Hepatocyte (in vitro differentiated cells): ENCODE measurements around the gene KCNMA1. TPM values are rescaled to one million over a fixed set of nuclear protein-coding genes. Genes with fewer than 3 reads are reported as not detected.

ENCODE experiments used
- DNase-seq: peaks from one replicate; pipeline ENCODE4 v3.0.0-alpha.2; 2016; ENCODE audit warnings: low spot score
- H2AFZ ChIP-seq: fragments of 200-600 bp; sonication (generic); 2 replicates; pipeline ENCODE4 v1.6.0; 2016; ENCODE audit warnings: antibody characterized with exemption, mild to moderate bottlenecking
- H3K27ac ChIP-seq: fragments of 200-600 bp; sonication (generic); 2 replicates; pipeline ENCODE4 v1.5.1; 2016; ENCODE audit warnings: mild to moderate bottlenecking
- H3K27me3 ChIP-seq: fragments of 200-600 bp; sonication (generic); 2 replicates; pipeline ENCODE4 v1.6.1; 2016
- H3K36me3 ChIP-seq: fragments of 200-600 bp; sonication (generic); replicated peaks from 2 replicates; pipeline ENCODE4 v1.5.1; 2016; ENCODE audit warnings: low read depth; ENCODE audit not compliant: insufficient read depth
- H3K4me1 ChIP-seq: fragments of 200-600 bp; sonication (generic); 2 replicates; pipeline ENCODE4 v1.5.1; 2016; ENCODE audit warnings: mild to moderate bottlenecking, moderate library complexity; ENCODE audit not compliant: insufficient read depth
- H3K4me2 ChIP-seq: fragments of 200-600 bp; sonication (generic); 2 replicates; pipeline ENCODE4 v1.6.0; 2016
- H3K4me3 ChIP-seq: fragments of 200-600 bp; sonication (generic); 2 replicates; pipeline ENCODE4 v1.5.1; 2016; ENCODE audit warnings: mild to moderate bottlenecking
- H3K79me2 ChIP-seq: fragments of 200-600 bp; sonication (generic); 2 replicates; pipeline ENCODE4 v1.6.0; 2017; ENCODE audit warnings: mild to moderate bottlenecking
- H3K9me2 ChIP-seq: fragments of 200-600 bp; sonication (generic); replicated peaks from 2 replicates; pipeline ENCODE4 v1.6.0; 2017; ENCODE audit warnings: mild to moderate bottlenecking; ENCODE audit not compliant: insufficient read depth
- H3K9me3 ChIP-seq: fragments of 200-600 bp; sonication (generic); 2 replicates; pipeline ENCODE4 v1.5.1; 2016; ENCODE audit warnings: low read depth, mild to moderate bottlenecking
- H4K20me1 ChIP-seq: fragments of 200-600 bp; sonication (generic); 2 replicates; pipeline ENCODE4 v1.6.0; 2016; ENCODE audit warnings: mild to moderate bottlenecking; ENCODE audit not compliant: insufficient read depth, poor library complexity, severe bottlenecking
- CTCF ChIP-seq: fragments of 200-600 bp; sonication (generic); IDR thresholded peaks from 2 replicates; pipeline ENCODE4 v1.5.1; 2016; ENCODE audit warnings: antibody characterized with exemption, mild to moderate bottlenecking; ENCODE audit not compliant: poor library complexity
- EZH2 ChIP-seq: fragments of 200-600 bp; sonication (generic); IDR thresholded peaks from 2 replicates; pipeline ENCODE4 v1.6.1; 2016; ENCODE audit warnings: antibody characterized with exemption, mild to moderate bottlenecking, borderline replicate concordance
- EZH2phosphoT487 ChIP-seq: fragments of 200-600 bp; sonication (generic); IDR thresholded peaks from one replicate; pipeline ENCODE4 v1.6.1; 2018; ENCODE audit warnings: antibody characterized with exemption, mild to moderate bottlenecking, low read depth, moderate library complexity; ENCODE audit not compliant: unreplicated experiment, severe bottlenecking
- WGBS: methylation state at CpG from one replicate; pipeline ENCODE4 v1.1.6; 2016; ENCODE audit warnings: low lambda C conversion rate; ENCODE audit errors: missing lambda C conversion rate; 5-methylcytosine and 5-hydroxymethylcytosine counted together
- polyA plus RNA-seq: library from polyadenylated mRNA; unstranded; fragments of >200 nt; fragmentation: Nextera tagmentation; extraction: Ambion mirVana; gene quantifications from 2 replicates; pipeline ENCODE4 v1.2.1, GENCODE V29; 2016
- total RNA-seq: library from RNA; depleted of rRNA; stranded (reverse); fragments of >200 nt; gene quantifications from 2 replicates; pipeline ENCODE4 v1.2.3, GENCODE V29; 2014

The KCNMA1 gene
- total and polyA plus RNA-seq, 2 experiments from 2014 or later, result 42.6 to 73.3 TPM

DNA sequence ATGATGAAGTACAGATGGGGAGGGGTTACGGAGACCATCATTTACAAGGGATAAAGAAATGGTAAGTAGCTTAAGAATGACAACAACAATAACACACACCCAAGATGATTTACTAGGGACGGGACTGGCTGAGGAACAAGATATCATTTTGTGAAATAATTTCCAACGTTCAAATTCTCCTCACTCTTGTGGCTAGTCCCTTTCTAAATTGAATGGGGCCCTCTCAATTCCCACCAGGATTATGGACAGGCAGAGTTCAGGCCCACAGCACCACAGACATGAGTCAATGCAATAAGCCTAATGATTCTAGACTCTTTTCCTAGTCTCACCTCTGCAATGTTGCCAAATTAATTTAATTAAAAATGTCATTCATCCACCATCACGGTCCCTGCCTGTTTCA lies 448.1 kb downstream of the KCNMA1 start:
- Histone ChIP-seq H3K4me2 (no peak overlapping the region), H2AFZ (no peak overlapping the region), H3K4me3 (no peak overlapping the region), H3K4me1 (peaks cover 17% of the 10 kb centered on the region), H3K9me2 (no peaks in the 10 kb centered on the region), H3K27ac (no peak overlapping the region), H3K79me2 (no peaks in the 10 kb centered on the region), H3K36me3 (no peaks in the 10 kb centered on the region), H4K20me1 (no peaks in the 10 kb centered on the region), H3K27me3 (no peaks in the 10 kb centered on the region), H3K9me3 (no peaks in the 10 kb centered on the region)
- no peak for TF ChIP-seq EZH2phosphoT487
- no peak for TF ChIP-seq EZH2
- no peak for TF ChIP-seq CTCF
- DNase-seq, result no peak
- WGBS, result 92% methylated on average over 4 of the region's 4 CpGs

DNA sequence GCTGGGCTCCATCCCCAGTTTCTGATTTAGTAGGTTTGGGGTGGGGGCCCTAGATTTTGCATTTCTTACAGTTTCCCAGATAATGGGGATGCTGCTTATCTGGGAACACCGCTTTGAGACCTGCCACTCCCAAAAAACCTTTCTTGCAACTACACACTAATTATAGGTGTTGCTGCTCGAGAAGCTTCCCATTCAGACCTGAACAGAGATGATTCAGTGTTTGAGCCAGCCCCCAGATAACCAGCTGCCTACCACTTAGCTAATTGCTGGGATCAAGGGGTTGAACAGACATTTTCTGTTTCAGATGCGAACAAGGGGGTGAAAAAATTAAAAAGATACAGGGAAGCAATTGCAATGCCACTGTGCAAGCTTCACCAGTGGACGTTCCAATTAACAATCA lies 448.5 kb downstream of the KCNMA1 start:
- H3K4me1 ChIP-seq, result peaks cover 17% of the 10 kb centered on the region
- WGBS, result 82% methylated on average over 4 of the region's 4 CpGs

DNA sequence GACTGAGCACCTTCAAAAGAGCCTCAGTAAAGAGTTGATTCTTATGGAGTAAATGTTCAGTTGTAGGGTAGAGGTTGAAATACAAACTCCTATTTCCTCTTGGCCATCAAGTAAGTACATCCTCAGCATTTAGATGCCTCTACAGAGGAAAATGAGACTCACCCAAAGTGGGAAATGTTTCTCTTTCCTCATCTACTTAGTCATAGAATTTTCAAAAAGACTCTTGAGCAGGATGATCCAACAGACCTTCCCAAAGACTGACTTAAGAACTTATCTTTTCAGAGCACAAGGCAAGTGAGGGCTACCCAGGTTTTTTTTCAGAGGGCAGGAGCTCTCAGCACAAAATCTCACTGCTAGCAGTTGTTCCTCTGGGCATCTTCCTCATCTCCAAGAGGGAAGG lies 449.1 kb downstream of the KCNMA1 start:
- Histone ChIP-seq H3K9me2 (no peaks in the 10 kb centered on the region), H4K20me1 (no peaks in the 10 kb centered on the region), H3K27ac (no peak overlapping the region), H3K79me2 (no peaks in the 10 kb centered on the region), H3K4me2 (no peak overlapping the region), H3K36me3 (no peaks in the 10 kb centered on the region), H3K4me3 (no peak overlapping the region), H3K9me3 (no peaks in the 10 kb centered on the region), H2AFZ (no peak overlapping the region), H3K4me1 (peaks cover 17% of the 10 kb centered on the region), H3K27me3 (no peaks in the 10 kb centered on the region)
- TF ChIP-seq EZH2phosphoT487 (no peak), CTCF (no peak), EZH2 (no peak)
- no peak for DNase-seq

More for the DNA sequence above, 448.5 kb downstream of the KCNMA1 start:
- Histone ChIP-seq H3K9me3 (no peaks in the 10 kb centered on the region), H4K20me1 (no peaks in the 10 kb centered on the region), H3K4me2 (no peak overlapping the region), H3K4me3 (no peak overlapping the region), H2AFZ (no peak overlapping the region), H3K27ac (no peak overlapping the region), H3K9me2 (no peaks in the 10 kb centered on the region), H3K79me2 (no peaks in the 10 kb centered on the region), H3K27me3 (no peaks in the 10 kb centered on the region), H3K36me3 (no peaks in the 10 kb centered on the region)
- TF ChIP-seq CTCF, result no peak
- TF ChIP-seq EZH2phosphoT487, result no peak
- no peak for TF ChIP-seq EZH2
- DNase-seq, result no peak

- WGBS, result 90% methylated on average over 1 of the region's 1 CpG
- H4K20me1 ChIP-seq, result no peaks in the 10 kb centered on the region
- no peak for TF ChIP-seq EZH2phosphoT487
- no peak for TF ChIP-seq EZH2
- no peak for TF ChIP-seq CTCF
- no peak overlapping the region for H3K27ac ChIP-seq
- H3K9me3 ChIP-seq, result no peaks in the 10 kb centered on the region
- H3K27me3 ChIP-seq, result no peaks in the 10 kb centered on the region
- no peak overlapping the region for H3K4me2 ChIP-seq
- no peaks in the 10 kb centered on the region for H3K9me2 ChIP-seq
- peaks cover 17% of the 10 kb centered on the region for H3K4me1 ChIP-seq
- H3K4me3 ChIP-seq, result no peak overlapping the region
- no peak overlapping the region for H2AFZ ChIP-seq
- H3K36me3 ChIP-seq, result no peaks in the 10 kb centered on the region
- no peaks in the 10 kb centered on the region for H3K79me2 ChIP-seq
- DNase-seq, result no peak
These were observed 449.6 kb downstream of the KCNMA1 start for GRCh38 chr10:77188000-77188395.
